HAP-1 (cell line): ENCODE data around the gene FBP1.
"Not testable (repeated sequence)": the region's sequence is repeated elsewhere in the genome, so short reads cannot be mapped to it uniquely, and the experiment has no call there.

Source experiments
- DNase-seq, 2 experiments: peaks; one replicate each; pipeline ENCODE4 v3.0.0-alpha.2; 2016 to 2020; ENCODE audit warnings: low spot score in 2 of 2
- H3K27me3 ChIP-seq: fragments of 250-450 bp; sonication (Bioruptor Pico); 2 replicates; pipeline ENCODE4 v1.5.1; 2020; ENCODE audit warnings: low read depth, mild to moderate bottlenecking, moderate library complexity
- H3K36me3 ChIP-seq: fragments of 250-450 bp; sonication (Bioruptor Pico); replicated peaks from 2 replicates; pipeline ENCODE4 v1.5.1; 2020; ENCODE audit warnings: mild to moderate bottlenecking
- H3K4me1 ChIP-seq: fragments of 250-450 bp; sonication (Bioruptor Pico); 2 replicates; pipeline ENCODE4 v1.5.1; 2020; ENCODE audit warnings: mild to moderate bottlenecking
- H3K4me3 ChIP-seq: fragments of 250-450 bp; sonication (Bioruptor Pico); 2 replicates; pipeline ENCODE4 v1.5.1; 2020; ENCODE audit warnings: mild to moderate bottlenecking, moderate library complexity
- H3K9me3 ChIP-seq: fragments of 250-450 bp; sonication (Bioruptor Pico); 2 replicates; pipeline ENCODE4 v1.5.1; 2020; ENCODE audit warnings: mild to moderate bottlenecking, moderate library complexity
- in situ Hi-C: fragments of 300-500 bp; cut with MboI; formaldehyde crosslinking; loops from 3 replicates; pipeline ENCODE4 v1.14.3; 2020; ENCODE audit warnings: low sequenced_read_pairs, inconsistent platforms, mixed read lengths

FBP1 gene

GRCh38 chr9:94593459-94594345, 45.6 kb downstream of the FBP1 start, which contains the start of gene FBP2:
FBP2 (minus strand) TSS chr9:94593824; CDS start chr9:94593726, 98 bp downstream.
- in situ Hi-C loops = no loop called here
- DNase-seq = no peak
- Histone ChIP-seq H3K27me3 (no peaks in the 10 kb centered on the region; the same call in 1 of the 2 replicates), H3K4me3 (no peak within 1 kb of the TSS), H3K4me1 (no peaks in the 10 kb centered on the region), H3K36me3 (no peaks in the 10 kb centered on the region), H3K9me3 (no peaks in the 10 kb centered on the region)

- in situ Hi-C loops, H3K4me1 ChIP-seq, H3K36me3 ChIP-seq, H3K27me3 ChIP-seq, H3K9me3 ChIP-seq, H3K4me3 ChIP-seq, DNase-seq: not testable (repeated sequence)
These were observed 46.6 kb downstream of the FBP1 start for GRCh38 chr9:94592683-94593082.

GRCh38 chr9:94591876-94592275, 47.4 kb downstream of the FBP1 start:
- H3K27me3 ChIP-seq = no peaks in the 10 kb centered on the region
- DNase-seq = no peak
- in situ Hi-C loops = no loop called here
- H3K36me3 ChIP-seq = no peaks in the 10 kb centered on the region
- H3K9me3 ChIP-seq = no peaks in the 10 kb centered on the region
- H3K4me1 ChIP-seq = no peaks in the 10 kb centered on the region
- no peak overlapping the region for H3K4me3 ChIP-seq

- in situ Hi-C loops, H3K27me3 ChIP-seq: not testable (repeated sequence)
These were observed 48.2 kb downstream of the FBP1 start for GRCh38 chr9:94591046-94591545.

GRCh38 chr9:94588681-94589080, 50.6 kb downstream of the FBP1 start:
- no peak overlapping the region for H3K4me3 ChIP-seq
- in situ Hi-C loops = no loop called here
- DNase-seq = no peak
- H3K27me3 ChIP-seq = no peaks in the 10 kb centered on the region
- no peaks in the 10 kb centered on the region for H3K36me3 ChIP-seq
- H3K9me3 ChIP-seq = no peaks in the 10 kb centered on the region
- no peaks in the 10 kb centered on the region for H3K4me1 ChIP-seq

More at GRCh38 chr9:94591046-94591545, 48.2 kb downstream of the FBP1 start:
- H3K9me3 ChIP-seq, H3K4me1 ChIP-seq, H3K36me3 ChIP-seq, H3K4me3 ChIP-seq, DNase-seq: not testable (repeated sequence)

- no peak for DNase-seq
These were observed 52.5 kb downstream of the FBP1 start for GRCh38 chr9:94586814-94587213.

GRCh38 chr9:94586316-94586715, 53.0 kb downstream of the FBP1 start:
- Histone ChIP-seq H3K27me3 (no peaks in the 10 kb centered on the region), H3K36me3 (no peaks in the 10 kb centered on the region), H3K9me3 (no peaks in the 10 kb centered on the region), H3K4me3 (no peak overlapping the region), H3K4me1 (no peaks in the 10 kb centered on the region)
- in situ Hi-C loops = no loop called here
- no peak for DNase-seq

More at GRCh38 chr9:94586814-94587213, 52.5 kb downstream of the FBP1 start:
- Histone ChIP-seq H3K4me1 (no peaks in the 10 kb centered on the region), H3K9me3 (no peaks in the 10 kb centered on the region), H3K36me3 (no peaks in the 10 kb centered on the region), H3K4me3 (no peak overlapping the region), H3K27me3 (no peaks in the 10 kb centered on the region)
- in situ Hi-C loops = no loop called here

- in situ Hi-C loops = no loop called here
- DNase-seq = no peak
- Histone ChIP-seq H3K4me3 (no peak overlapping the region), H3K27me3 (no peaks in the 10 kb centered on the region), H3K4me1 (no peaks in the 10 kb centered on the region), H3K9me3 (no peaks in the 10 kb centered on the region; the same call in 1 of the 2 replicates), H3K36me3 (no peaks in the 10 kb centered on the region)
These were observed 54.8 kb downstream of the FBP1 start for GRCh38 chr9:94584555-94584954.

GRCh38 chr9:94581728-94582127, 57.6 kb downstream of the FBP1 start:
- DNase-seq = no peak
- in situ Hi-C loops = no loop called here
- Histone ChIP-seq H3K9me3 (no peaks in the 10 kb centered on the region; the same call in 1 of the 2 replicates), H3K4me1 (no peaks in the 10 kb centered on the region), H3K4me3 (no peak overlapping the region), H3K36me3 (no peaks in the 10 kb centered on the region), H3K27me3 (no peaks in the 10 kb centered on the region)

GRCh38 chr9:94577571-94577970, 61.7 kb downstream of the FBP1 start:
- Histone ChIP-seq H3K4me1 (no peaks in the 10 kb centered on the region), H3K36me3 (no peaks in the 10 kb centered on the region), H3K27me3 (no peaks in the 10 kb centered on the region), H3K4me3 (no peak overlapping the region), H3K9me3 (no peaks in the 10 kb centered on the region; the same call in none of the 2 replicates)
- no peak for DNase-seq
- in situ Hi-C loops = no loop called here

- in situ Hi-C loops = no loop called here
- Histone ChIP-seq H3K36me3 (no peaks in the 10 kb centered on the region), H3K4me3 (no peak overlapping the region), H3K27me3 (no peaks in the 10 kb centered on the region), H3K4me1 (no peaks in the 10 kb centered on the region), H3K9me3 (no peaks in the 10 kb centered on the region; the same call in none of the 2 replicates)
- no peak for DNase-seq
These were observed 62.3 kb downstream of the FBP1 start for GRCh38 chr9:94577036-94577435.

- no peaks in the 10 kb centered on the region for H3K4me1 ChIP-seq
- DNase-seq = no peak
- no peaks in the 10 kb centered on the region for H3K36me3 ChIP-seq
- in situ Hi-C loops = no loop called here
- H3K4me3 ChIP-seq = no peak overlapping the region
- H3K9me3 ChIP-seq = no peaks in the 10 kb centered on the region; the same call in none of the 2 replicates
- no peaks in the 10 kb centered on the region for H3K27me3 ChIP-seq
These were observed 63.2 kb downstream of the FBP1 start for GRCh38 chr9:94576131-94576530.

GRCh38 chr9:94568972-94569712, 70.2 kb downstream of the FBP1 start:
- Histone ChIP-seq H3K27me3 (no peaks in the 10 kb centered on the region), H3K9me3 (no peaks in the 10 kb centered on the region; the same call in 1 of the 2 replicates), H3K4me3 (no peak overlapping the region), H3K36me3 (no peaks in the 10 kb centered on the region), H3K4me1 (no peaks in the 10 kb centered on the region)
- in situ Hi-C loops = no loop called here
- DNase-seq = no peak
